Activated effector memory CD4-positive, alpha-beta T cell treated with anti-CD3 and anti-CD28 coated beads, Interleukin-2, amount 50 U/mL, for 16 hours (primary cell): ENCODE results near the gene ITGA4.

Experiments used
- DNase-seq: peaks from one replicate; pipeline ENCODE4 v3.0.0-alpha.2; 2020

Gene ITGA4

DNA sequence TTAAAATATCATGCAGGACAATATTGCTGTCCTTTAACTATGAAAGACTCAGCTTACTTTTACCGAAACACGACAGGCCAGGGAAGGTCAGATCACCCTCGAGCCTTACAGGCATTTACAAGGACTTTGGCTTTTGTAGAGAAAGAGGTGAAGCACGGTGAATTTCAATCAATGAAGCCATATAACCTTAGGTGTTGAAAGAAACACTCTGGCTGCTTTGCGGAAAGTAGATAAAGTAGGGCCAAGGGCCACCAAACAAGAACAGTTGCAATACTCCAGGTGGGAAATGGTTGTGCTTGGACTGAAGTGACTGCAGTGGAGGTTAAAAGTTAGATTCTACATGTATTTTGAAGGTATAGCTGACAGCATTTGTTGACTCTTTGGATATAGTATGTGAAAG is 119.2 kb downstream of the ITGA4 start:
- DNase-seq, result no peak

DNA sequence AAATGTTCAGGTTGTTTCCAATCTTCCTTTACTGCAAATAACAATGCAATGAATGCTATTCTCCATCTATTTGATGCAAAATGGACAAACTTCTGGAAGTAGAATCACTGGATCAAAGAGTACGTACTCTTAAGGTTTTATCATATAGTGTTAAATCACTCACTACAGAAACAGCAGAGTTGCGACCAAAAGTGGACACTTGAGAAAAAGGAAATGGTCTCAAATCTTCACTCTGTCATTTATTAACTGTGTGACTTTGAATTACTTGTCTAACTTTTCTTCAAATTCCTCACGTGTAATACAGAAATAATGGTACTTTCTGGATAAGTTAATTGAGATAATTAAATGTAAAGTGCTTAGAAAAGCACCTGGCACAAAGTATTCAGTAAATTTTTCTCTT is 121.6 kb downstream of the ITGA4 start:
- no peak for DNase-seq

DNA sequence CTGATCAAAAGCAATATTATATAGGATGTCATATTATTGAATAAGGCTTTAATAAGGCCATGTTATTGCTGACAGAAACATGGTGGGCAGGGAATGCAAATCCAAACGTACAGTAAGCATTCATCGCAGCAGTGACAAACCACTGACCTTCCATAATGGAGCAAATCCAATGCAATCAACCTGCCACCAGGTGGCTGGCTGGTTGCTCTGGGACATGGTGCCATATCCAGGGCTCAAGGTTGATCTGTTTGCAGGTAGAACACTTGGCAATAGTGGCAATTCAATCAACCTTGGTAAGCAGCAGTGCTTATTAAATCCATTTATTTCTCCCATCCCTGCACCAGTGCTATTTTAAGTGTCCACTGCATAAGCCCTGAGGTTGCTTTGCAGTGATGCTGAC is 124.3 kb downstream of the ITGA4 start:
- DNase-seq, result no peak

DNA sequence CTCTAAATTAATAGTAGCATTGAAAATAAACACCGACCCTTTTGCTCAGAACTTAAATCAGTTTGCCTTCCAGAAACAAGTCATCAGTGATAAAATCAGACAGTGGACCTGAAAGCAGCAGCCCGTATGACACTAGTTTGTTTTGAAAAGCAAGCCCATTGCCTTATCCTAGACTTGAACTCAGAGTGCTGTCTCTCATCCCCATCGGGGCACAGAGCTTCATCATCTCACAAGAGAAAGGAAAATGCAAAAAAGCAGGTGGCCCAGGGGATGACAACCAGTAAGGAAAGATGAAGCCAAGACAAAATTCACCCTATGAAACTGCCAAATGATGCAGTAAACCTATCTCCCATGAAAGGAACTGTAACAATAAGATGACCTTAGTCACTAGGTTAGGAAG is 128.5 kb downstream of the ITGA4 start:
- no peak for DNase-seq
